Measurements from ENCODE around the gene SCN1B.

SCN1B gene

DNA sequence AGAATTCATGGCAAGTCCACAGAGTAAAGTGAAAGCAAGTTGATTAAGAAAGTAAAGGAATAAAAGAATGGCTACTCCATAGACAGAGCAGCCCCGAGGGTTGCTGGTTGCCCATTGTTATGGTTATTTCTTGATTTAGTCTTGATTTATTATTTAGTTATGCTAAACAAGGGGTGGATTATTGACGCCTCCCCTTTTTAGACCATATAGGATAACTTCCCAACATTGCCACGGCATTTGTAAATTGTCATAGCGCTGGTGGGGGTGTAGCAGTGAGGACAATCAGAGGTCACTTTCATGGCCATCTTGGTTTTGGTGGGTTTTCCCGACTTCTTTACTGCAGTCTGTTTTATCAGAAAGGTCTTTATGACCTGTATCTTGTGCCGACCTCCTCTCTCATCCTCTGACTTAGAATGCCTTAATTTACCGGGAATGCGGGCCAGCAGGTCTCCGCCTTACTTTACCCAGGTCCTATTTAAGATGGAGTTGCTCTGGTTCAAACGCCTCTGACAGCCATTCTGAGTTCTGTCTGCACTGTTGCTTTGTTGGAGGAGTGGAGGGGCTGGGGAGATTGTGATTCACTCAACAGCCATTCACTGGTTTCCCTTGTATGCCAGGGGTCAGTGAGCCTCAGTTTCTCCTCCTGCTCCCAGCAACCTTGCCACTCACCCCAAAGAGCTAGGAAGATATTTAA, 38.8 kb downstream of the SCN1B start:
- H3K27ac Mint-ChIP-seq = no peak overlapping the region
- H3K9me3 Mint-ChIP-seq = no peaks in the 10 kb centered on the region

DNA sequence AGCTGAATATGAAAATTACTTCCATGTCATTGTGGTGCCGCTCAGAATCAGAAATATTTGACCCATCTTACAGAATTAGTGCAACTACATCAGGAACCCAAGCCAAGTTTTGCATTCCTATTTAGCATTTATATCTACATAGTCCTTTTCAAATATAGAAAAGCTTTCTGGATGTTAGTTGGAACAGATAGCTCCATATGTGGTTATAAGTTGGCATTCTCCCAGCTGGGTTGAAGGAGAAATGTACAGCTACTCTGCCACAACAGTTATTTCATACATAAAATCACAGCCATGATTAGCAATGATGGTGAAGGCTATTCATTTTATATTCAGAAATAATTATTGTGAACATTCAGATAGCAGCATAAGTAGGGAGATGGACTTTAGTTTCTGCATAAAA, 39.4 kb downstream of the SCN1B start:
- no peak for DNase-seq (ENCODE audit: low spot score)

More for the DNA sequence above, 38.8 kb downstream of the SCN1B start:
- H3K4me3 Mint-ChIP-seq = no peak overlapping the region
- H3K27me3 Mint-ChIP-seq (ENCODE audit: low read depth) = no peaks in the 10 kb centered on the region
- no peak for DNase-seq (ENCODE audit: low spot score)
- peaks cover 7% of the 10 kb centered on the region for H3K4me1 Mint-ChIP-seq (ENCODE audit: low read depth)
- H3K36me3 Mint-ChIP-seq (ENCODE audit: low read depth) = no peaks in the 10 kb centered on the region

DNA sequence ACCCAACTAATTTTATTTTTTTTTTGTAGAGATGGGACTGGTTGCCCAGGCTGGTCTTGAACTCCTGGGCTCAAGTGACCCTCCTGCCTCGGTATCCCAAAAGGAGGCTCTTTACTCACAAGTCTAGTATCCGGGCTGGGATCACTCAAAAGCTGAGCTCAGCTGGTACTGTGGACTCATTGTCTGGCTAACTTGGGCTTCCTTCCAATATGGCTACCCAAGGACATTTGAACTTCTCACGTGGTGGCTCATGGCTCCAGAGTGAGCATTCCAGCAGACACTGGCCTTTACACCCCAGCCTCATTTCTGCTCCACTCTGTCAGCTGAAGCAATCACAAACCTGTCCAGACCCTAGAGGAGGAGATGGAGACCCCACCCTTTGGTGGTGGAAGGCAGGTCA, 40.2 kb downstream of the SCN1B start:
- DNase-seq (ENCODE audit: low spot score) = no peak
- H3K27ac Mint-ChIP-seq = no peak overlapping the region
- H3K9me3 Mint-ChIP-seq = no peaks in the 10 kb centered on the region
- H3K4me1 Mint-ChIP-seq (ENCODE audit: low read depth) = peaks cover 7% of the 10 kb centered on the region
- no peaks in the 10 kb centered on the region for H3K36me3 Mint-ChIP-seq (ENCODE audit: low read depth)
- no peak overlapping the region for H3K4me3 Mint-ChIP-seq
- no peaks in the 10 kb centered on the region for H3K27me3 Mint-ChIP-seq (ENCODE audit: low read depth)

More for the DNA sequence above, 39.4 kb downstream of the SCN1B start:
- peaks cover 7% of the 10 kb centered on the region for H3K4me1 Mint-ChIP-seq (ENCODE audit: low read depth)
- H3K27ac Mint-ChIP-seq = no peak overlapping the region
- no peak overlapping the region for H3K4me3 Mint-ChIP-seq
- no peaks in the 10 kb centered on the region for H3K27me3 Mint-ChIP-seq (ENCODE audit: low read depth)
- H3K36me3 Mint-ChIP-seq (ENCODE audit: low read depth) = no peaks in the 10 kb centered on the region
- H3K9me3 Mint-ChIP-seq = no peaks in the 10 kb centered on the region

DNA sequence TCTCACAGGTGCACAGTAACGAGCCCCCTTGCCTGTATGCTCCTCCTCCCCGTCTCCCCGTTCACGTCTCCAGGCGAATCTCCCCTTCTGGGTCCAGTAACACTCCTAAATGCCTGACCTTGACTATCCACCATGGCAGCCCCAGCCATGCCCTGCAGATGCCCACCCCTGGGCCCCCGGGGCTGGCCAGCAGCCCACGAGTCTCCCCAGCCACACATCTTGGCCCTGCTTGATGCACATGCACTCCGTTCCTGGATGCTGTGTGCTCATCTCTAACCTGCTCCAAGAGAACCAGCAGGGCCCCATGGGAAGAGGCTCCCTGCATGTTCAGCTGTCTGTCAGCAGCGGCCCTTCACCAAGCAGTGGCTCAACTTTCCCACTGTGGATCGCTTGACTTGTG, 43.2 kb downstream of the SCN1B start:
- Mint-ChIP-seq H3K4me3 (no peak overlapping the region), H3K27ac (no peak overlapping the region), H3K4me1 (ENCODE audit: low read depth) (no peaks in the 10 kb centered on the region), H3K27me3 (ENCODE audit: low read depth) (no peaks in the 10 kb centered on the region), H3K9me3 (no peaks in the 10 kb centered on the region), H3K36me3 (ENCODE audit: low read depth) (no peaks in the 10 kb centered on the region)
- DNase-seq (ENCODE audit: low spot score) = no peak

DNA sequence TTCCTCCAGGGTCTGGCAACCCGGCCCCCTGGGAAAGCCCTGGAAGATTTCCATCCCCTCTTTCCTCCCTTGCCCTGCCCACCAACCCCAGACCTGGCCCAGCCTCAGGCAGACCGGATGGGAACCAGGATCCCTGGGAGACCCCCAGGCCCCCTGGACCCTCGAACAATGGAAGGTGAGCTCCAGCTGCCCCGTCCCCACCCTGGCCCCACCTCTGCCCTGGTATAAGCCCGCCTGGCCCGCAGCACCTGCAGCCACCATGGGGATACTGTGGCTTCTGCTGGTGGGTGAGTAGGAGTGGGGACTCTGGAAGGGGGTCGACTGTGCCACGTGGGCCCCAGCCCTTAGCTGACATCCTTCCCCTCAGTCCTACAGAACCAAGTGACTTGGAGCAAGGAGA, 43.7 kb downstream of the SCN1B start:
- no peak overlapping the region for H3K27ac Mint-ChIP-seq
- no peak for DNase-seq (ENCODE audit: low spot score)
- H3K4me3 Mint-ChIP-seq = no peak overlapping the region
- no peaks in the 10 kb centered on the region for H3K27me3 Mint-ChIP-seq (ENCODE audit: low read depth)
- H3K9me3 Mint-ChIP-seq = no peaks in the 10 kb centered on the region
- H3K36me3 Mint-ChIP-seq (ENCODE audit: low read depth) = no peaks in the 10 kb centered on the region
- H3K4me1 Mint-ChIP-seq (ENCODE audit: low read depth) = no peaks in the 10 kb centered on the region

DNA sequence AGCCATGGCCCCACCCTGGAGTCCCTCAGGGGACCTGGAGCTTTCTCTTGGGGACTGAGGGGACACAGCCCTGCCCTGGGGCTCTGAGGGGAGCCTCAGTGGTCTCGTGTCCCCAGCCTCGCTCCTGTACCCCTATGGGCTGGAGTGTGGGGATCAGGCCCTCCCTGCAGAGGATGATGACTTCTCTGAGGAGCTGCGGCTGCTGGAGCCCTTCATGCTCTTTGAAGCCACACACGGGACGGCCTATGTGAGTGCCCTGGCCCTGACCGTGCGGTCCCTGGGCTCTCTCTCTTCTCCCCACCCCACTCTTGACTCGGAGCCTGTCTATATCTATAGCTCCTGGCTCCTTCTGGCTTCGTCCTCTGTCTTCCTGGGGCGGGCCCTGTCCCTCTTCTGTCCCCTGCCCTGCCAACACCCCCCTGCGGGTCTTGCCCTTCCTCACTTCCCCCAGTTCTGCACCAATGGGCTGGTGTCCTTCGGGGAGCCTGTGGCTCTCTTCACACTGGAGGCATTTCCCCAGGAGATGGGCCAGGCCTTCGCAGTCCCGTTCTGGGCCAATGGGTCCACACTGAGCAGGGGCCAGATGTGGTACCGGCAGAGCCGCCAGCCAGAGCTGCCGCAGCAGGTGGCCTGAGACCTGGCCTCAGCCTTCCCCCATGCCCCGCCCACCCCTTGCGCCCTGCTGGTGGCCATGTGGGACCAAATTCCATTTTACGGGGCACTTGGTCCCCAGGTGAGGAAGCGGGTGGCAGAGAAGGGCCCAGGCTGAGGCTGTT, 44.3 kb downstream of the SCN1B start:
- Mint-ChIP-seq H3K36me3 (ENCODE audit: low read depth) (no peaks in the 10 kb centered on the region), H3K4me1 (ENCODE audit: low read depth) (no peaks in the 10 kb centered on the region), H3K9me3 (no peaks in the 10 kb centered on the region), H3K27ac (no peak overlapping the region), H3K27me3 (ENCODE audit: low read depth) (no peaks in the 10 kb centered on the region), H3K4me3 (no peak overlapping the region)
- no peak for DNase-seq (ENCODE audit: low spot score)

DNA sequence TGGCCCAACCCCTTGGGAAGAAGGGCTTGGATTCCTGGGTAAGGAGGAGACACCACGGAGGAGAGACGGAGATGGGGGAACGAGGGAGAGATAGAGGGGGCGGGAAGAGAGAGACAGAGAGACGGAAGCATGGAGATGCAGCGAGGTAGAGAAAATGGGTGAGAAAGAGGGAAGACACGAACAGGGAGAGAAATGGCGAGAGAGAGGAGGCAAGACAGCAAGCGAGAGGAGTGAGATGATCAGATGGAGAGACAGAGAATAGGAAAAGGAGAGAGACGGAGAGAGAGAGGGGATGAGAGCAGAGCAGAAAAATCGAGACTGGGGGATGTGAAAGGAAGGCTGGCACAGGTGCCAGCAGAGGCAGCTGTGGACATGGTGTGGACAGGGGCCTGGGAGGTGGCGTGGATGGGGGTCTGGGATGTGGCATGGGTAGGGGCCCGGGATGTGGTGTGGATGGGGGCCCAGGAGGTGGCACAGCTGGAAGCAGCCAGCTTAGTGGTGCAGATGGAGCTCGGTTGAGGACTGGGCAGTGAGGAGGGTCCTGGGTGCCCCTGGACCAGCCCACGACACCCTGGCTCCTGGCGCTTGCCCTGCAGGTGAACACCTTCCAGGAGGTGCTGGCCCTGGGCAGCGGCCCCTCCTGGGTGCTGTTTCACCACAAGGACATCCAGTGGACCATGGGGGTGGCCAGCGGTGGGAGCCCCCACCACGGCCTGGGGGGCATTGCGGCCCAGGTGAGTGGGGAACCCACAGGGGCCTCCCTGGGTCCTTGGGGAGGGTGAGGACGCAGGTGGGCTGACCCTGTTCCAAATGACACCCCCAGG, 45.1 kb downstream of the SCN1B start:
- Mint-ChIP-seq H3K4me3 (no peak overlapping the region), H3K4me1 (ENCODE audit: low read depth) (no peaks in the 10 kb centered on the region), H3K27me3 (ENCODE audit: low read depth) (no peaks in the 10 kb centered on the region), H3K9me3 (no peaks in the 10 kb centered on the region), H3K36me3 (ENCODE audit: low read depth) (no peaks in the 10 kb centered on the region), H3K27ac (no peak overlapping the region)
- DNase-seq (ENCODE audit: low spot score) = no peak

DNA sequence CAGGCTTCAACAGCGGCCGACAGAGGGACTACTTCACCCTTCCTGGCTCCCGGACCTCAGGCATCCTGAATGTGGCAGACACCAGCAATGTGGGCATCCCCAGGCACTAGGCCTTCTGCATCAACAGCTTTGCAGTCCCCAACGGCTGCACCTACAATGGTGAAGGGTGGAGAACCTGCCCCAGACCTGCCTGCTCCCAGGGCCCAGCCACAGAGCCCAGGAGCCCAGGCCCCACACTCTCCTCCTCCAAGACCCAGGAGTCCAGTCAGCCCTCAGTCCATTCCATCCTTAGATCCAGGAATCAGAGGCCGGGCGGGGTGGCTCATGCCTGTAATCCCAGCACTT, 45.7 kb downstream of the SCN1B start:
- Mint-ChIP-seq H3K27me3 (ENCODE audit: low read depth) (no peaks in the 10 kb centered on the region), H3K4me3 (no peak overlapping the region), H3K27ac (no peak overlapping the region), H3K36me3 (ENCODE audit: low read depth) (no peaks in the 10 kb centered on the region), H3K4me1 (ENCODE audit: low read depth) (no peaks in the 10 kb centered on the region), H3K9me3 (no peaks in the 10 kb centered on the region)
- no peak for DNase-seq (ENCODE audit: low spot score)

DNA sequence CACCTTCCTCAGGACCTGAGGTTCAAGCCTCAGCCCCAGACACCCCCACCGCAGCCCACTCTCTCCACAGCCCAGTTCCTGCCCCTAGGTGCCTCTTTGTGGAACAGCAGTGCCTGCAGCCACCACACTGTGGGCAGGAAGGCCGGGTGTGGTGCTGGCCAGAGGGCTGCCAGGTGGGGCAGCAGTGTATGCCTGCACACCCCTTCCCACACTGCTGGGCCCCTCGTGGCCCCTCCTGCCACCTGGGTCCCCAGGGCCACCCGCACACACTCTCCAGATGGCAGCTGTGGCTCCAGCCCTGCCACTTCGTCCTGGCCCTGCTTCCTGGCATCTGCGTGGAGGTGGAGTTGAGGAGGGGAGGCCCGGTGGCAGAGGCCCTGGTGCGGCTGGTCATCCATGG, 46.4 kb downstream of the SCN1B start:
- no peaks in the 10 kb centered on the region for H3K4me1 Mint-ChIP-seq (ENCODE audit: low read depth)
- H3K27ac Mint-ChIP-seq = no peak overlapping the region
- H3K9me3 Mint-ChIP-seq = no peaks in the 10 kb centered on the region
- no peaks in the 10 kb centered on the region for H3K27me3 Mint-ChIP-seq (ENCODE audit: low read depth)
- no peak for DNase-seq (ENCODE audit: low spot score)
- H3K36me3 Mint-ChIP-seq (ENCODE audit: low read depth) = no peaks in the 10 kb centered on the region
- no peak overlapping the region for H3K4me3 Mint-ChIP-seq

DNA sequence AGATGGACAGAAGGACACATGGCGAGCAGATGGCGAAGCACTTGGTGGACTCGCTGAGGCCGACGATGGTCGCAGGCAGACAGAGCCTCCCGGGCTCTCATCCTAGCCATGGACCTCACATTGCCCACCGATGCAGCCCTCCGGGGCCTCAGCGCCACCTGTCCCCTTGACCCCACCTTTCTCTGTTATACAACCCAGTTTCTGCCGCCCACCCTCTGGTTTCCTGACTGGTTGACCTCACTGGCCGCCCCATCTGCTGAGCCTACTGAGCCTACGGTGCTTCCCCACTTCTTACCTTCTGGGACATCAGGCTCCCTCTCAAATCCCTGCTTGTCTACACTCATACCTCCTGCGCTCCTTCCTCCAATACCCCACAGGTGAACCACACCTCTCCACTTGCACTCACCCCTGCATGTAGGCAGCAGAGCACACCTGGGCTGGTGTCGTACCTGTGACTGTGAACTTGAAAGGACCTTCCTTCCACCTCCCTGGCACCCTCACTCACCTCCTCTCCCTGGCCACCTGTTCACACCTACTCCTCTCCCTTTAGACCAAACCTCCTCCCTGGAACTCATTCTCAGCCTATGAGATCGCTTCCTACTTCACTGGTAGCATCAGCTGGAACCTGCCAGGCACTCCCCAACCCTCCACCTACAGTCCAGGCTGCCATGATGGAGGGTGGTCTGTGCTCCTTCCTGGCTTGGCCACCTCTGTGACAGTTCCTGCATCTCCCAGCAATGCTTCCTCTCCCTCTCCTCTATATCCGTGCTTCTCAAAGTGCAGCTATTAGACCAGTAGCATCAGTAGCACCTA, 47.3 kb downstream of the SCN1B start:
- H3K27ac Mint-ChIP-seq = no peak overlapping the region
- H3K27me3 Mint-ChIP-seq (ENCODE audit: low read depth) = no peaks in the 10 kb centered on the region
- H3K9me3 Mint-ChIP-seq = no peaks in the 10 kb centered on the region
- DNase-seq (ENCODE audit: low spot score) = no peak
- H3K36me3 Mint-ChIP-seq (ENCODE audit: low read depth) = no peaks in the 10 kb centered on the region
- no peak overlapping the region for H3K4me3 Mint-ChIP-seq
- H3K4me1 Mint-ChIP-seq (ENCODE audit: low read depth) = no peaks in the 10 kb centered on the region

DNA sequence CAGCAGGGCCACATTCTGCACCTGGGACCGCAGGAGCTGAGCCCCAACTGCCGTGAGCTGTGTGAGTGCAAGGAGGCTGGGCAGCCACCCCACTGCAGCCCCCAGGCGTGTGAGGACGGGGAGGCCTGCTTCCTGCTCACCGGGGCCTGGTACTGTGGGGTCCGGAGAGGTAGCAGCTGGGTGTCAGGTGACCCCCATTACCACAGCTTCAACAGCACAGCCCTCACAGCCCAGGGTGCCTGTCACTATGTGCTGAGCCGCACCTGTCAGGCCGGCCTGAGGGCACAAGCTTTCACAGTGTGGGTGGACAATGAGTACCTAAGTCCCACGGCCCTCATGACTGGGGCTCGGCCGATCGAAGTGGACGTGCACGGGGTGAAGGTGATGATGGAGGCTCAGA, 49.6 kb downstream of the SCN1B start:
- no peak for DNase-seq (ENCODE audit: low spot score)
- no peaks in the 10 kb centered on the region for H3K4me1 Mint-ChIP-seq (ENCODE audit: low read depth)
- H3K36me3 Mint-ChIP-seq (ENCODE audit: low read depth) = no peaks in the 10 kb centered on the region
- H3K27me3 Mint-ChIP-seq (ENCODE audit: low read depth) = no peaks in the 10 kb centered on the region
- no peak overlapping the region for H3K4me3 Mint-ChIP-seq
- H3K27ac Mint-ChIP-seq = no peak overlapping the region
- H3K9me3 Mint-ChIP-seq = no peaks in the 10 kb centered on the region

DNA sequence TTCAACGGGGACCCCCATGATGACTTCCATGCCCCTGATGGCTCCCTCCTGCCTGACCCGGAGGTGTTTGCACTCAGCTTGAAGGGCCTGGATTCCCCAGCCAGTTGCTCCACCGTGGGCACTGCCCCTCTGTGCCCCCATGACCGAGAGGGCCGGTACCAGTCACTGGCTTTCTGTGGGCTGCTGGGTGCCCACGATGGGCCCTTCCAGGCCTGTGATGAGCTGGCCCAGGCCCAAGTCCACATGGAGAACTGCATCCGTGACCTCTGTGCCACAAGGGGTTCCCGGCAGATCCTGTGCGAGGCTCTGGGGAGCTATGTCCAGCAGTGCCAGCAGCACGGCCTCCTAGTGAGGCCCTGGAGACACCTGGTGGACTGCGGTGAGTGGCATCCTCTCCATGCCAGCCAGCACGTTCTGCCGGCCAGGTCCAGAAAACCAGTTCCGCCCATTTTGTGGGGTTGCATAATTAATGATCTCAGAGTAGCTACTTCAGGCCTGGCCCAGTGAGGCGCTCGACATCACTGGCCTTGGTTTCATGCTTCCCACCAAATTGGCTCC, 50.4 kb downstream of the SCN1B start:
- H3K4me3 Mint-ChIP-seq = no peak overlapping the region
- H3K27me3 Mint-ChIP-seq (ENCODE audit: low read depth) = no peaks in the 10 kb centered on the region
- DNase-seq (ENCODE audit: low spot score) = no peak
- H3K27ac Mint-ChIP-seq = no peak overlapping the region
- H3K9me3 Mint-ChIP-seq = no peaks in the 10 kb centered on the region
- H3K36me3 Mint-ChIP-seq (ENCODE audit: low read depth) = no peaks in the 10 kb centered on the region
- H3K4me1 Mint-ChIP-seq (ENCODE audit: low read depth) = no peaks in the 10 kb centered on the region

DNA sequence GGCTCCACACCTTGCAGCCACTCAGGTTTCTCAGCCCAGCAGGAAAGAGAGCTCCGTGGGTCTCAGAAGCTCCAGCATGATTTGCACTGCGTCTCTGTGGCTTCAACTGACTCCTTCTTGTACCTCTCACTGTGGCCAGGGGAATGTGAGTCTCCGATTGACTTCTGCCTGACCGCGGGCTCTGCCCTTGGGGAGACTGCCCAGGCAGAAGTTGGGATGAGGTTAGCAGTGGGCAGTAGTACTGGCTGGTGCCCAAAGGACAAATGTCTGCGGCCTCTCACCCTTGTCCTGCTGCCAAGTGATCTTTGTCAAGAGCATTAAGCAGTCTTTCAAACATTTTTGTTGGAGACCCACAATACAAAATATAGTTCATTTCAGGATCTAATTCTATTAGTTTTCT, 50.9 kb downstream of the SCN1B start:
- no peak overlapping the region for H3K4me3 Mint-ChIP-seq
- no peaks in the 10 kb centered on the region for H3K9me3 Mint-ChIP-seq
- H3K36me3 Mint-ChIP-seq (ENCODE audit: low read depth) = no peaks in the 10 kb centered on the region
- H3K27me3 Mint-ChIP-seq (ENCODE audit: low read depth) = no peaks in the 10 kb centered on the region
- H3K27ac Mint-ChIP-seq = no peak overlapping the region
- H3K4me1 Mint-ChIP-seq (ENCODE audit: low read depth) = no peaks in the 10 kb centered on the region
- no peak for DNase-seq (ENCODE audit: low spot score)

Measured in T-helper 2 cell treated with Interferon-gamma antibody and Interleukin-4, amounts not matched to agents 5 μg/mL and 100 μg/mL, for 36 hours (primary cell).